Measurements from ENCODE around the gene CHD2.

Gene CHD2

GRCh38 chr15:92909136-92909781 lies 9.1 kb downstream of the CHD2 start:
- no peak overlapping the region for H3K4me2 ChIP-seq (ENCODE audit: insufficient read depth, low read length)
- H3K27ac ChIP-seq (ENCODE audit: low read length) = peak overlapping the region; percentile 30; the same call in 1 of the 2 replicates
- H2AFZ ChIP-seq (ENCODE audit: low read depth, low read length) = no peak overlapping the region
- no peaks in the 10 kb centered on the region for H3K27me3 ChIP-seq (ENCODE audit: insufficient read depth, low read length, poor library complexity)
- H3K36me3 ChIP-seq (ENCODE audit: insufficient read depth, low read length) = peaks cover 51% of the 10 kb centered on the region
- no peak for TF ChIP-seq CTCF (IDR thresholded peaks at IDR 0.05; ENCODE audit: borderline replicate concordance, extremely low read depth, low read length, poor library complexity, severe bottlenecking)
- TF ChIP-seq EZH2 (IDR thresholded peaks at IDR 0.05; ENCODE audit: borderline replicate concordance, low read depth, low read length, severe bottlenecking) = no peak
- peaks cover 89% of the 10 kb centered on the region for H3K4me1 ChIP-seq (ENCODE audit: insufficient read depth, low read length)
- peaks cover 16% of the 10 kb centered on the region for H4K20me1 ChIP-seq (ENCODE audit: insufficient read depth, low read length)
- DNase-seq (no peak), ATAC-seq (ENCODE audit: insufficient read depth, low read depth) (no peak)
- no peak overlapping the region for H3K4me3 ChIP-seq (ENCODE audit: low read depth in 1 of 2, low read length in 2 of 2)
- peaks cover 100% of the 10 kb centered on the region for H3K79me2 ChIP-seq (ENCODE audit: insufficient read depth, low read length)
- H3K9ac ChIP-seq (ENCODE audit: low read depth, low read length) = no peak overlapping the region
- no peaks in the 10 kb centered on the region for H3K9me3 ChIP-seq (ENCODE audit: insufficient read depth, low read length, severe bottlenecking)

- Histone ChIP-seq H3K4me1 (ENCODE audit: insufficient read depth, low read length) (peaks cover 87% of the 10 kb centered on the region), H3K4me3 (ENCODE audit: low read depth in 1 of 2, low read length in 2 of 2) (no peak overlapping the region), H3K9ac (ENCODE audit: low read depth, low read length) (no peak overlapping the region), H3K9me3 (ENCODE audit: insufficient read depth, low read length, severe bottlenecking) (no peaks in the 10 kb centered on the region), H3K27me3 (ENCODE audit: insufficient read depth, low read length, poor library complexity) (no peaks in the 10 kb centered on the region), H3K27ac (ENCODE audit: low read length) (no peak overlapping the region), H3K4me2 (ENCODE audit: insufficient read depth, low read length) (peak overlapping the region; percentile 33), H4K20me1 (ENCODE audit: insufficient read depth, low read length) (peaks cover 16% of the 10 kb centered on the region), H3K79me2 (ENCODE audit: insufficient read depth, low read length) (peaks cover 100% of the 10 kb centered on the region), H3K36me3 (ENCODE audit: insufficient read depth, low read length) (peaks cover 45% of the 10 kb centered on the region), H2AFZ (ENCODE audit: low read depth, low read length) (no peak overlapping the region)
- TF ChIP-seq CTCF (IDR thresholded peaks at IDR 0.05; ENCODE audit: borderline replicate concordance, extremely low read depth, low read length, poor library complexity, severe bottlenecking) (no peak), EZH2 (IDR thresholded peaks at IDR 0.05; ENCODE audit: borderline replicate concordance, low read depth, low read length, severe bottlenecking) (no peak)
- ATAC-seq (ENCODE audit: insufficient read depth, low read depth) (no peak), DNase-seq (no peak)
Observed at GRCh38 chr15:92910451-92910850, 10.3 kb downstream of the CHD2 start.

DNA sequence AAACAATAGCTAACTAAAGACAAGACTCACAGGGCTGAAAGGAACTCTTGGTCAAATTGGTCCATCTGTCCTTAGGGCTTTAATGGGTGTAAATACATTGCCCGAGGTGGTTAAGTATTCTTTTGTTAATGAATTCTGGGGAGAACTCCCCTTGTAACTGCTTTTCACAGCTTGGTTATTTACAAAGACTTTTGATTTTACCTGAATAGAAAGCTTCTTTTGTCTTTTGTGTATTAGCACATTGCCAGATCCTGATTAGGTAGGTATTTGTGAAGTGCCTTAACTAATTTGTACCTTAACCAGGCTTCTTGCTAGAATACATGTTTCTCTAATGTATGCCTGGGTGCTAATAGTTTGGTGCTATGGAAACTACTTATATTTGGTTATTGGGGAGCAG lies 14.0 kb downstream of the CHD2 start:
- no peak overlapping the region for H3K9ac ChIP-seq (ENCODE audit: low read depth, low read length)

More for the DNA sequence above, 14.0 kb downstream of the CHD2 start:
- Histone ChIP-seq H3K4me3 (ENCODE audit: low read depth in 1 of 2, low read length in 2 of 2) (no peak overlapping the region), H3K27me3 (ENCODE audit: insufficient read depth, low read length, poor library complexity) (no peaks in the 10 kb centered on the region), H3K4me1 (ENCODE audit: insufficient read depth, low read length) (peaks cover 81% of the 10 kb centered on the region), H3K9me3 (ENCODE audit: insufficient read depth, low read length, severe bottlenecking) (no peaks in the 10 kb centered on the region), H3K79me2 (ENCODE audit: insufficient read depth, low read length) (peaks cover 99% of the 10 kb centered on the region), H3K36me3 (ENCODE audit: insufficient read depth, low read length) (peaks cover 38% of the 10 kb centered on the region), H2AFZ (ENCODE audit: low read depth, low read length) (no peak overlapping the region), H3K27ac (ENCODE audit: low read length) (peak overlapping the region; percentile 42; the same call in 1 of the 2 replicates), H3K4me2 (ENCODE audit: insufficient read depth, low read length) (no peak overlapping the region), H4K20me1 (ENCODE audit: insufficient read depth, low read length) (peaks cover 10% of the 10 kb centered on the region)
- DNase-seq (no peak), ATAC-seq (ENCODE audit: insufficient read depth, low read depth) (no peak)
- TF ChIP-seq CTCF (IDR thresholded peaks at IDR 0.05; ENCODE audit: borderline replicate concordance, extremely low read depth, low read length, poor library complexity, severe bottlenecking) = no peak
- TF ChIP-seq EZH2 (IDR thresholded peaks at IDR 0.05; ENCODE audit: borderline replicate concordance, low read depth, low read length, severe bottlenecking) = no peak
